HepG2 (cell line): ENCODE data around the gene LYPD6B. TPM values are rescaled to one million over a fixed set of nuclear protein-coding genes. Genes with fewer than 3 reads are reported as not detected.

Experiments used
- ATAC-seq: fragments of 200-7000 bp; cut with Tn5 transposase; 3 replicates; pipeline ENCODE4 v1.9.1; 2020; ENCODE audit warnings: mild to moderate bottlenecking, moderate library complexity
- BruUV-seq: library from RNA; stranded (reverse); fragments of 400-500 nt; replicated peaks from 2 replicates; lab custom pipeline; 2021; lab: Mats Ljungman, UMichigan
- CTCF ChIA-PET: fragments of 300-600 bp; formaldehyde crosslinking; extraction: SDS; loops from one replicate; lab custom pipeline; 2021; ENCODE audit warnings: low total read pairs, inconsistent platforms, low intra/inter-chr PET ratio; lab: Yijun Ruan, JAX
- POLR2A ChIA-PET: fragments of 350-600 bp; sonication (Branson Sonifier 250); formaldehyde crosslinking; loops from one replicate; lab custom pipeline; 2020; ENCODE audit warnings: antibody characterized with exemption, inconsistent platforms; lab: Yijun Ruan, JAX
- DNase-seq: peaks from one replicate; pipeline ENCODE4 v3.0.0-alpha.2; 2015; ENCODE audit warnings: low spot score
- FAIRE-seq: peaks from 3 replicates; lab custom pipeline; 2011; peaks lifted over from hg19 to GRCh38; lab: Jason Lieb, UNC
- H2AFZ ChIP-seq: one replicate; pipeline ENCODE4 v1.6.1; 2011; ENCODE audit warnings: low read length, inconsistent platforms
- H3K27ac ChIP-seq: fragments of 300-600 bp; 3 replicates; pipeline ENCODE4 v1.8.0; 2011; ENCODE audit warnings: mixed run types, mild to moderate bottlenecking, mixed read lengths, low read length, inconsistent platforms; ENCODE audit not compliant: insufficient read depth; ENCODE audit errors: extremely low read length
- H3K27me3 ChIP-seq, 2 experiments: fragments of 200-600 bp in 1 of 2; 2 replicates in 1 of 2; 3 replicates in 1 of 2; pipeline versions ENCODE4 v1.6.0 to v1.8.0; 2011; ENCODE audit warnings: low read length in 2 of 2, mild to moderate bottlenecking in 2 of 2, moderate library complexity in 2 of 2, inconsistent platforms in 1 of 2; ENCODE audit not compliant: insufficient read depth in 2 of 2, control insufficient read depth in 1 of 2
- H3K36me3 ChIP-seq, 2 experiments: fragments of 200-600 bp in 1 of 2; replicated peaks in 1 of 2; 2 replicates in 1 of 2; 3 replicates in 1 of 2; pipeline versions ENCODE4 v1.5.1 to v1.8.0; 2011; ENCODE audit warnings: low read length in 2 of 2, inconsistent platforms in 1 of 2; ENCODE audit not compliant: insufficient read depth in 2 of 2, control insufficient read depth in 1 of 2
- H3K4me1 ChIP-seq: 2 replicates; pipeline ENCODE4 v1.5.1; 2012; ENCODE audit warnings: low read length, inconsistent platforms; ENCODE audit not compliant: insufficient read depth
- H3K4me2 ChIP-seq: 2 replicates; pipeline ENCODE4 v1.6.0; 2011; ENCODE audit warnings: low read depth, low read length, inconsistent platforms
- H3K4me3 ChIP-seq, 3 experiments: fragments of 200-600 bp in 1 of 3; sonication (generic), shearing (Covaris generic) in 1 of 3; replicated peaks in 1 of 3; 2 replicates each; pipeline ENCODE4 v1.5.1; 2011 to 2016; ENCODE audit warnings: low read length in 3 of 3, inconsistent platforms in 2 of 3, low read depth in 2 of 3, mild to moderate bottlenecking in 2 of 3, control low read depth in 1 of 3, mixed read lengths in 1 of 3; ENCODE audit not compliant: insufficient read depth in 1 of 3
- H3K79me2 ChIP-seq: one replicate; pipeline ENCODE4 v1.6.1; 2011; ENCODE audit warnings: low read length, inconsistent platforms; ENCODE audit not compliant: insufficient read depth
- H3K9ac ChIP-seq: 2 replicates; pipeline ENCODE4 v1.6.0; 2011; ENCODE audit warnings: mild to moderate bottlenecking, low read depth, low read length, inconsistent platforms; ENCODE audit not compliant: insufficient read depth
- H3K9me3 ChIP-seq: 2 replicates; pipeline ENCODE4 v1.5.1; 2012; ENCODE audit warnings: mild to moderate bottlenecking, low read length
- H4K20me1 ChIP-seq: 2 replicates; pipeline ENCODE4 v1.6.0; 2011; ENCODE audit warnings: inconsistent platforms, mild to moderate bottlenecking, low read length, moderate library complexity; ENCODE audit not compliant: insufficient read depth
- ARNT2 ChIP-seq: sonication (generic); formaldehyde crosslinking; IDR thresholded peaks from 2 replicates; pipeline ENCODE4 v1.8.0; 2022; ENCODE audit warnings: mild to moderate bottlenecking, low read depth, missing genetic modification reagents, moderate library complexity
- FOXO1 ChIP-seq: sonication (generic); formaldehyde crosslinking; IDR thresholded peaks from 2 replicates; pipeline ENCODE4 v1.4.0; 2020; ENCODE audit warnings: missing genetic modification reagents
- MBNL3 ChIP-seq: fragments of 250-450 bp; sonication (Bioruptor Pico); conservative IDR thresholded peaks from 2 replicates; pipeline ENCODE4 v1.8.0; 2022; ENCODE audit warnings: mild to moderate bottlenecking, inconsistent platforms
- PREB ChIP-seq: sonication (generic); formaldehyde crosslinking; IDR thresholded peaks from 2 replicates; pipeline ENCODE4 v1.4.0; 2020; ENCODE audit warnings: missing genetic modification reagents
- SATB2 ChIP-seq: sonication (generic); formaldehyde crosslinking; IDR thresholded peaks from 2 replicates; pipeline ENCODE4 v1.5.0; 2020; ENCODE audit warnings: missing genetic modification reagents
- SIN3B ChIP-seq: fragments of 150-350 bp; IDR thresholded peaks from 2 replicates; pipeline ENCODE4 v1.6.1; 2014; ENCODE audit warnings: low read length
- SNRNP70 ChIP-seq: fragments of 200-400 bp; formaldehyde crosslinking; IDR thresholded peaks from 2 replicates; pipeline ENCODE4 v1.6.1; 2017; ENCODE audit warnings: mild to moderate bottlenecking, low read depth, low read length, moderate library complexity
- TRAFD1 ChIP-seq: sonication (generic); formaldehyde crosslinking; IDR thresholded peaks from 2 replicates; pipeline ENCODE4 v1.5.1; 2020; ENCODE audit warnings: missing genetic modification reagents, mild to moderate bottlenecking, borderline replicate concordance
- ZBTB2 ChIP-seq: sonication (generic); formaldehyde crosslinking; IDR thresholded peaks from 2 replicates; pipeline ENCODE4 v1.8.0; 2022; ENCODE audit warnings: low read depth, missing genetic modification reagents
- ZFX ChIP-seq: sonication (generic); formaldehyde crosslinking; IDR thresholded peaks from 2 replicates; pipeline ENCODE4 v1.4.0; 2020; ENCODE audit warnings: mild to moderate bottlenecking, low read depth, missing genetic modification reagents, moderate library complexity
- ZNF335 ChIP-seq: sonication (generic); formaldehyde crosslinking; IDR thresholded peaks from 2 replicates; pipeline ENCODE4 v1.4.0; 2020; ENCODE audit warnings: missing genetic modification reagents
- ZXDC ChIP-seq: sonication (generic); formaldehyde crosslinking; IDR thresholded peaks from 2 replicates; pipeline ENCODE4 v1.5.0; 2020; ENCODE audit warnings: mild to moderate bottlenecking, missing genetic modification reagents
- WGBS: methylation state at CpG from one replicate; pipeline ENCODE4 v1.1.6; 2017; ENCODE audit warnings: low lambda C conversion rate; 5-methylcytosine and 5-hydroxymethylcytosine counted together
- in situ Hi-C: cut with HindIII; loops from 2 replicates; pipeline ENCODE4 v1.10.0; 2017; ENCODE audit warnings: low pct_unique_long_range_greater_than_20kb; ENCODE audit not compliant: extremely low pct_ligation_motif_present
- intact Hi-C: fragments of 100-400 bp; cut with micrococcal nuclease; formaldehyde crosslinking; loops from one replicate; pipeline ENCODE4 v1.10.0; 2022; ENCODE audit not compliant: unreplicated experiment
- polyA plus RNA-seq, 8 experiments: library from polyadenylated mRNA; depleted of rRNA in 3 of 8; stranded (reverse) in 7 of 8; unstranded in 1 of 8; fragments of >200 nt; fragmentation: Illumina TruSeq in 4 of 8; extraction: Trizol in 4 of 8; gene quantifications; 2 replicates each; pipeline versions ENCODE4 v1.2.1 to v1.2.3, GENCODE V29; 2011 to 2016; ENCODE audit warnings: low read depth in 4 of 8, missing spikeins in 1 of 8, mixed read lengths in 1 of 8; ENCODE audit not compliant: insufficient read depth in 1 of 8
- total RNA-seq, 5 experiments: library from RNA; depleted of rRNA; stranded (reverse); fragments of >200 nt; fragmentation: Illumina TruSeq; extraction: Trizol; gene quantifications; 2 replicates each; pipeline ENCODE4 v1.2.3, GENCODE V29; 2016; ENCODE audit warnings: low read depth in 1 of 5

The LYPD6B gene
- total and polyA plus RNA-seq, 2 of the 13 experiments (the other 11 are each of a cell fraction or from before 2014, with no cell fraction given): not detected

- no TSS peak for BruUV-seq
- H2AFZ ChIP-seq: no peak overlapping the region
These were observed 131.2 kb downstream of the LYPD6B start for GRCh38 chr2:149169656-149170055.

GRCh38 chr2:149170156-149170555 lies 131.7 kb downstream of the LYPD6B start:
- Histone ChIP-seq H3K27ac (no peak overlapping the region), H3K4me1 (no peaks in the 10 kb centered on the region), H3K4me2 (no peak overlapping the region), H3K9ac (no peak overlapping the region), H3K36me3 (no peaks in the 10 kb centered on the region), H3K9me3 (no peaks in the 10 kb centered on the region), H4K20me1 (no peaks in the 10 kb centered on the region), H3K79me2 (no peaks in the 10 kb centered on the region), H3K4me3 (no peak overlapping the region), H3K27me3 (no peaks in the 10 kb centered on the region), H2AFZ (no peak overlapping the region)
- ChIA-PET CTCF (no interaction called here), POLR2A (no interaction called here)
- WGBS: 12% methylated on average over 1 of the region's 1 CpG
- in situ Hi-C loops (no loop called here), intact Hi-C loops (no loop called here)
- FAIRE-seq (no peak), DNase-seq (no peak), ATAC-seq (no peak)
- no TSS peak for BruUV-seq
- TF ChIP-seq SNRNP70 (no peak), SATB2 (CRISPR knock-in tag) (no peak), PREB (CRISPR knock-in tag) (no peak), ZXDC (CRISPR knock-in tag) (no peak), ZFX (CRISPR knock-in tag) (no peak), SIN3B (no peak), ZBTB2 (CRISPR knock-in tag) (no peak)

More at GRCh38 chr2:149169656-149170055, 131.2 kb downstream of the LYPD6B start:
- TF ChIP-seq TRAFD1 (CRISPR knock-in tag): no peak
- TF ChIP-seq MBNL3 (CRISPR knock-in tag): no peak
- no peak for TF ChIP-seq ZNF335
- TF ChIP-seq ARNT2 (CRISPR knock-in tag): no peak
- no peak for TF ChIP-seq FOXO1 (CRISPR knock-in tag)
- intact Hi-C loops: no loop called here
- in situ Hi-C loops: no loop called here
- ChIA-PET CTCF (no interaction called here), POLR2A (no interaction called here)
- ATAC-seq (no peak), DNase-seq (no peak), FAIRE-seq (no peak)
- no peaks in the 10 kb centered on the region for H3K79me2 ChIP-seq
- no peak overlapping the region for H3K27ac ChIP-seq
- no peak overlapping the region for H3K9ac ChIP-seq
- H3K36me3 ChIP-seq: no peaks in the 10 kb centered on the region
- no peaks in the 10 kb centered on the region for H4K20me1 ChIP-seq
- H3K4me3 ChIP-seq: no peak overlapping the region
- no peaks in the 10 kb centered on the region for H3K27me3 ChIP-seq
- WGBS: 17% methylated on average over 4 of the region's 4 CpGs
- H3K4me2 ChIP-seq: no peak overlapping the region
- no peaks in the 10 kb centered on the region for H3K9me3 ChIP-seq
- H3K4me1 ChIP-seq: no peaks in the 10 kb centered on the region
